Suprapubic skin (tissue), 3 donors: ENCODE data around the gene SLFN13.

Experiments
- CTCF ChIP-seq, 2 donors: fragments of 200-600 bp in 1 of 2; fragments of 450-650 bp in 1 of 2; sonication (generic) in 1 of 2; IDR thresholded peaks; one replicate each; pipeline ENCODE4 v1.5.1; 2016 to 2019; ENCODE audit warnings: antibody characterized with exemption in 2 of 2, mild to moderate bottlenecking in 1 of 2, moderate library complexity in 1 of 2
- POLR2A ChIP-seq, 2 donors: fragments of 450-650 bp; IDR thresholded peaks; one replicate each; pipeline ENCODE4 v1.6.1; 2017; ENCODE audit warnings: antibody characterized with exemption in 2 of 2, mild to moderate bottlenecking in 2 of 2, moderate library complexity in 2 of 2

DNA sequence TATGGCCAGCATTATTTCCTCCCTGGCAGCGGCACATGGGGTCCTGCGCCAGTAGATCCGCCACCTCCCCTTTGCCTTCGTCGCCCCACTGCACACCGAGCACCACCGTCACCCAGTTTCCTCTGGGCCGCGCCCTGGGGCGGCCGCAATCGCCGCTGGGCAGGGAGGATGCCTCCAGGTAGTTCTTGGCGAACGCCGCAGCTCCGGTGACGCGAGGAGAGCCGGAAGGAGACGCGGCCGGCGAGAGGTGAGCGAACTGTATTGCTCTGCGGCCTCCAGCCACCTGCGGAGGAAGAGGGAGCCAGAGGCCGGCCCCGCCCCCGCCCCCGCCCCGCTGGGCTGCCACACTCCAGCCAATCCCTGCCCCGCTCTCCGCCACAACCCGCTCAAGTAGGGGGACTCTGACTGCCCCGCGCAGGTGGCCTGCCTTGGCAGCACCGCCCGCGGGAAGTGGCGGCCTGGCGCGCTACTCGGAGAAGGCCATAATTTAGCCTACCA lies 11.8 kb upstream of the SLFN13 start:
- no peak for TF ChIP-seq CTCF (IDR thresholded peaks at IDR 0.05)
- TF ChIP-seq POLR2A (IDR thresholded peaks at IDR 0.05), result no peak
